ENCODE results near the gene COMT. TPM values are rescaled to one million over a fixed set of nuclear protein-coding genes. Genes with fewer than 3 reads are reported as not detected.

Gene COMT
- polyA plus RNA-seq, 1 experiment, result 79.4 TPM

GRCh38 chr22:19961201-19961580 lies 19.6 kb downstream of the COMT start:
- POLR2A ChIA-PET, result no interaction called here
- Histone ChIP-seq H3K9me3 (ENCODE audit: control insufficient read depth, insufficient read depth, low read length) (no peaks in the 10 kb centered on the region; the same call in 1 of the 2 replicates), H3K27ac (ENCODE audit: low read depth, low read length) (no peak overlapping the region), H3K27me3 (ENCODE audit: control insufficient read depth, insufficient read depth, low read length) (no peaks in the 10 kb centered on the region), H3K4me3 (ENCODE audit: low read depth, low read length) (no peak overlapping the region)
- CTCF ChIA-PET, result no interaction called here
- no peak for TF ChIP-seq CTCF (IDR thresholded peaks at IDR 0.05; ENCODE audit: low read depth, low read length)
- no peak for DNase-seq (ENCODE audit: low read depth, low spot score)

GRCh38 chr22:19961868-19962245 lies 20.3 kb downstream of the COMT start:
- CTCF ChIA-PET, result interaction anchor here (1.0 to 1.7 kb wide), 3 partner anchors 13 to 52 kb away, joined by 3 to 7 read pairs (median 6); no protein-coding TSS in a partner anchor
- H3K9me3 ChIP-seq (ENCODE audit: control insufficient read depth, insufficient read depth, low read length), result no peaks in the 10 kb centered on the region; the same call in 1 of the 2 replicates
- TF ChIP-seq CTCF (IDR thresholded peaks at IDR 0.05; ENCODE audit: low read depth, low read length), result no peak
- no peak overlapping the region for H3K4me3 ChIP-seq (ENCODE audit: low read depth, low read length)
- no peak overlapping the region for H3K27ac ChIP-seq (ENCODE audit: low read depth, low read length)
- no peaks in the 10 kb centered on the region for H3K27me3 ChIP-seq (ENCODE audit: control insufficient read depth, insufficient read depth, low read length)
- no peak for DNase-seq (ENCODE audit: low read depth, low spot score)
- POLR2A ChIA-PET, result no interaction called here

- ChIA-PET CTCF (interaction anchor here (0.6 to 1.7 kb wide), 6 partner anchors 10 to 231 kb away, joined by 3 to 10 read pairs (median 6); no protein-coding TSS in a partner anchor), POLR2A (no interaction called here)
- Histone ChIP-seq H3K9me3 (ENCODE audit: control insufficient read depth, insufficient read depth, low read length) (no peaks in the 10 kb centered on the region; the same call in 1 of the 2 replicates), H3K4me3 (ENCODE audit: low read depth, low read length) (no peak overlapping the region), H3K27ac (ENCODE audit: low read depth, low read length) (no peak overlapping the region), H3K27me3 (ENCODE audit: control insufficient read depth, insufficient read depth, low read length) (no peaks in the 10 kb centered on the region)
- peak; percentile 68 for TF ChIP-seq CTCF (IDR thresholded peaks at IDR 0.05; ENCODE audit: low read depth, low read length)
- DNase-seq (ENCODE audit: low read depth, low spot score), result no peak
Measured at GRCh38 chr22:19962246-19962908, 20.8 kb downstream of the COMT start.

- CTCF ChIA-PET, result interaction anchor here (0.6 to 1.7 kb wide), 6 partner anchors 11 to 232 kb away, joined by 3 to 10 read pairs (median 6); no protein-coding TSS in a partner anchor
- no peaks in the 10 kb centered on the region for H3K27me3 ChIP-seq (ENCODE audit: control insufficient read depth, insufficient read depth, low read length)
- H3K27ac ChIP-seq (ENCODE audit: low read depth, low read length), result no peak overlapping the region
- H3K4me3 ChIP-seq (ENCODE audit: low read depth, low read length), result no peak overlapping the region
- TF ChIP-seq CTCF (IDR thresholded peaks at IDR 0.05; ENCODE audit: low read depth, low read length), result no peak
- H3K9me3 ChIP-seq (ENCODE audit: control insufficient read depth, insufficient read depth, low read length), result no peaks in the 10 kb centered on the region; the same call in 1 of the 2 replicates
- POLR2A ChIA-PET, result no interaction called here
- no peak for DNase-seq (ENCODE audit: low read depth, low spot score)
Measured at GRCh38 chr22:19962909-19963806, 21.6 kb downstream of the COMT start.
